Measurements from ENCODE around the gene EFCAB6. TPM values are rescaled to one million over a fixed set of nuclear protein-coding genes. Genes with fewer than 3 reads are reported as not detected.

Gene EFCAB6
- total RNA-seq, 2 donors from 2014 or later: 3.3 to 10.5 TPM

DNA sequence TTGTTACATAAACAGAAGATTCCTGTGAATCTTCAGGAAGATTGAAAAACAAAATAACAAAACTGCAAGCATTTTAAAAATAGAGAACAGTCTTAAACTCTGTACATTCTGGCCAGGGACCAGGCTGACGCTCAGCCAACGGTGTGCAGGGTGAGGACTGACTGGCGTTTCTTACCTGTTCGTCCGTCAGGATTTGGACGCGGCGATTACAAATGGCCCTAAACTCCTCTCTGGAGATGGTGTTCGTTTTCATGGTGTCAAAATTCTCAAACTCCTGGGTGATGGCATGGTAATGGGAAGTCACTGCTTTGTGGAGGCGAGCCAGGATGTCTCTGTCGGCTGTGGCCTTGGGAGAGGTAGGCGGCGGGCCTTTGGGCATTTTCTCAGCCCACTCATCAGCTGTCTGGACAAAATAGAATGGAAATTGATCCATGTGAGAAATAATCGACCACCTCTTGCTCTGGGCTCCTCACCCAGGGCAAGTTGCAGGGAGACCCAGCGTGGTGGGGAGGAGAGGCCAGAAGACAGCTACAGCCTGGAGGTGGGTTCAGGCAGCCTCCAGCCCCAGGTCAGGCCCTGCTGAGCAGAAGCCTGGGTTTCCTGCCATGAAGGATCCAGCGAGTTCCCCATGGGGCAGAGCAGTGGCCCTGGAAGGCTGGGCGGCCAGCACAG, 257.3 kb downstream of the EFCAB6 start:
- no peak for TF ChIP-seq CTCF (IDR thresholded peaks at IDR 0.05)
- no peaks in the 10 kb centered on the region for H3K4me1 ChIP-seq (replicated peaks)
- no peak overlapping the region for H3K4me3 ChIP-seq
- no peak for DNase-seq (ENCODE audit: low spot score)
- H3K9me3 ChIP-seq: no peaks in the 10 kb centered on the region
- no peaks in the 10 kb centered on the region for H3K36me3 ChIP-seq
- intact Hi-C loops (cut with DNase I): no loop called here
- H3K27ac ChIP-seq: no peak overlapping the region
- 94% methylated on average over 17 of the region's 17 CpGs for WGBS
- no peaks in the 10 kb centered on the region for H3K27me3 ChIP-seq (replicated peaks; ENCODE audit: insufficient read depth)

GRCh38 chr22:43554259-43554636, 257.9 kb downstream of the EFCAB6 start:
- no peak overlapping the region for H3K4me3 ChIP-seq
- no peaks in the 10 kb centered on the region for H3K27me3 ChIP-seq (replicated peaks; ENCODE audit: insufficient read depth)
- WGBS: 91% methylated on average over 6 of the region's 6 CpGs
- no peaks in the 10 kb centered on the region for H3K36me3 ChIP-seq
- intact Hi-C loops (cut with DNase I): no loop called here
- H3K27ac ChIP-seq: no peak overlapping the region
- no peak for TF ChIP-seq POLR2AphosphoS5 (IDR thresholded peaks at IDR 0.05)
- TF ChIP-seq CTCF (IDR thresholded peaks at IDR 0.05): no peak
- no peak for TF ChIP-seq POLR2A (IDR thresholded peaks at IDR 0.05)
- H3K9me3 ChIP-seq: no peaks in the 10 kb centered on the region
- no peaks in the 10 kb centered on the region for H3K4me1 ChIP-seq (replicated peaks)
- DNase-seq (ENCODE audit: low spot score): no peak

- WGBS: 93% methylated on average over 13 of the region's 16 CpGs
- intact Hi-C loops (cut with DNase I): no loop called here
- no peak overlapping the region for H3K4me3 ChIP-seq
- H3K36me3 ChIP-seq: no peaks in the 10 kb centered on the region
- H3K4me1 ChIP-seq (replicated peaks): no peaks in the 10 kb centered on the region
- TF ChIP-seq POLR2A (IDR thresholded peaks at IDR 0.05) (no peak), POLR2AphosphoS5 (IDR thresholded peaks at IDR 0.05) (no peak), CTCF (IDR thresholded peaks at IDR 0.05) (no peak)
- no peaks in the 10 kb centered on the region for H3K27me3 ChIP-seq (replicated peaks; ENCODE audit: insufficient read depth)
- no peak overlapping the region for H3K27ac ChIP-seq
- DNase-seq (ENCODE audit: low spot score): no peak
- H3K9me3 ChIP-seq: no peaks in the 10 kb centered on the region
Observed at GRCh38 chr22:43553451-43554258, 258.4 kb downstream of the EFCAB6 start.

DNA sequence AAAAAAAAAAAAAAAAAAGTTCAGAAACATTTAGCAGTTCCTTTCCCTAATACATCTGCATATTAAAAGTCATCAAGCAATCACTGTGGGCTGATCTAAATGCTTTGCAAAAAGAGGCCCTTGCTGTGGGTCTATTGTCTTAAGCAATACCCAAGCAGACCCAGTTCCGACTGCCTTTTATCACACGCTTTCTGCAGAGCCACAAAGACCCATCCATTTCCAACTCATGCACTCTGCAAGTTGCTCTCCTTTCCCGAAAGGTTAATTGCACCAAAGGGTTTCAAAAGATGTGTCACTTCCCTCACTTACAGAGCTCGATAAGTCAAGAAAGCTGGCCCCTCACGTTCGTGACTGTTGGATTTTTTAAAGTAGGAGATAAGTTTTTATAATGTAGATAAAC, 261.4 kb downstream of the EFCAB6 start:
- 90% methylated on average over 6 of the region's 6 CpGs for WGBS
- TF ChIP-seq POLR2AphosphoS5 (IDR thresholded peaks at IDR 0.05) (no peak), CTCF (IDR thresholded peaks at IDR 0.05) (no peak), POLR2A (IDR thresholded peaks at IDR 0.05) (no peak)
- no peaks in the 10 kb centered on the region for H3K36me3 ChIP-seq
- no peaks in the 10 kb centered on the region for H3K9me3 ChIP-seq
- H3K4me3 ChIP-seq: no peak overlapping the region
- H3K27me3 ChIP-seq (replicated peaks; ENCODE audit: insufficient read depth): no peaks in the 10 kb centered on the region
- DNase-seq (ENCODE audit: low spot score): no peak
- H3K4me1 ChIP-seq (replicated peaks): no peaks in the 10 kb centered on the region
- no peak overlapping the region for H3K27ac ChIP-seq
- intact Hi-C loops (cut with DNase I): no loop called here
